Stimulated activated naive B cell treated with anti-CD40 and anti-IgM and Interleukin-4, amounts not matched to agents 10 μg/mL and 1 μg/mL and 100 μg/mL, for 72 hours (primary cell): ENCODE data around the gene TENM3.

Source experiments
- ATAC-seq, 2 donors: fragments of 150-1000 bp; cut with Tn5 transposase; replicated peaks; 2 replicates each; pipeline ENCODE4 v1.10.0; 2021; ENCODE audit warnings: moderate library complexity in 1 of 2
- DNase-seq: peaks from one replicate; pipeline ENCODE4 v3.0.0; 2021
- H3K27ac Mint-ChIP-seq: one replicate; pipeline ENCODE4 v1.8.0; 2022; ENCODE audit warnings: mild to moderate bottlenecking, mixed read lengths
- H3K27me3 Mint-ChIP-seq, 2 donors: one replicate each; pipeline ENCODE4 v1.8.0; 2022; ENCODE audit warnings: mixed read lengths in 2 of 2
- H3K36me3 Mint-ChIP-seq, 2 donors: one replicate each; pipeline ENCODE4 v1.8.0; 2022; ENCODE audit warnings: mixed read lengths in 2 of 2, mild to moderate bottlenecking in 1 of 2
- H3K4me1 Mint-ChIP-seq, 2 donors: one replicate each; pipeline ENCODE4 v1.8.0; 2022; ENCODE audit warnings: mixed read lengths in 2 of 2, mild to moderate bottlenecking in 1 of 2
- H3K4me3 Mint-ChIP-seq, 2 donors: one replicate each; pipeline ENCODE4 v1.8.0; 2022; ENCODE audit warnings: mild to moderate bottlenecking in 2 of 2, mixed read lengths in 2 of 2, moderate library complexity in 1 of 2
- H3K9me3 Mint-ChIP-seq, 2 donors: one replicate each; pipeline ENCODE4 v1.8.0; 2022; ENCODE audit warnings: mixed read lengths in 2 of 2, mild to moderate bottlenecking in 1 of 2

Gene TENM3

GRCh38 chr4:182337366-182337765, 94.2 kb downstream of the TENM3 start:
- H3K4me1 Mint-ChIP-seq = no peaks in the 10 kb centered on the region
- H3K36me3 Mint-ChIP-seq = no peaks in the 10 kb centered on the region
- H3K4me3 Mint-ChIP-seq = no peak overlapping the region
- DNase-seq (no peak), ATAC-seq (no peak)
- H3K27ac Mint-ChIP-seq = no peak overlapping the region
- no peaks in the 10 kb centered on the region for H3K27me3 Mint-ChIP-seq
- H3K9me3 Mint-ChIP-seq = no peaks in the 10 kb centered on the region

- DNase-seq (no peak), ATAC-seq (no peak)
- H3K27ac Mint-ChIP-seq = no peak overlapping the region
- H3K9me3 Mint-ChIP-seq = no peaks in the 10 kb centered on the region
- no peaks in the 10 kb centered on the region for H3K36me3 Mint-ChIP-seq
- H3K4me1 Mint-ChIP-seq = no peaks in the 10 kb centered on the region
- H3K27me3 Mint-ChIP-seq = no peaks in the 10 kb centered on the region
- no peak overlapping the region for H3K4me3 Mint-ChIP-seq
These were observed 94.9 kb downstream of the TENM3 start for GRCh38 chr4:182338063-182338462.

DNA sequence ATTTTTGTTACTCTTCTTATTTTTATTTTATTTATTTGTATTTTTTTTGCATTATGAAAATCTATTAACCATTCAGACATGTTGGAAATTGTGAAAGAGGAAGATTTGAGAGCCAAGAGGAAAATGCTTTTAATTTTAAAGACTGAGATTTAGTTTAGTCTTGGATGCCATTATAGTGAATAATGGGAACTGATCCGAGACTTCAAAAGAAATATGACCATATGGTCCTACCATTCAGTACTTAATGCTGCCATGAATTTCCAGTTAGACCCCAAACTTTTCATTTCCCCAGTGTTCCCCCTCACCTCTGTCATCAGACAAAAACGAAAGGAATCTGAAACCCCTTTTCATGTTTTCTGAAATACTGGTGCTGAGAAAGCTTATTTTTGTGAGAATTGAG, 95.5 kb downstream of the TENM3 start:
- no peak for ATAC-seq
- no peak for DNase-seq
- Mint-ChIP-seq H3K27ac (no peak overlapping the region), H3K9me3 (no peaks in the 10 kb centered on the region), H3K36me3 (no peaks in the 10 kb centered on the region), H3K4me3 (no peak overlapping the region), H3K27me3 (no peaks in the 10 kb centered on the region), H3K4me1 (no peaks in the 10 kb centered on the region)

GRCh38 chr4:182339221-182339641, 96.0 kb downstream of the TENM3 start:
- Mint-ChIP-seq H3K27ac (no peak overlapping the region), H3K4me1 (no peaks in the 10 kb centered on the region), H3K27me3 (no peaks in the 10 kb centered on the region), H3K4me3 (no peak overlapping the region), H3K36me3 (no peaks in the 10 kb centered on the region), H3K9me3 (no peaks in the 10 kb centered on the region)
- DNase-seq (no peak), ATAC-seq (no peak)

- Mint-ChIP-seq H3K27me3 (peaks cover 5 to 6% of the 10 kb centered on the region in 2 donors), H3K4me1 (no peaks in the 10 kb centered on the region), H3K36me3 (no peaks in the 10 kb centered on the region), H3K4me3 (no peak overlapping the region), H3K27ac (no peak overlapping the region), H3K9me3 (no peaks in the 10 kb centered on the region)
- DNase-seq (no peak), ATAC-seq (no peak)
These were observed 100.3 kb downstream of the TENM3 start for GRCh38 chr4:182343453-182343852.

DNA sequence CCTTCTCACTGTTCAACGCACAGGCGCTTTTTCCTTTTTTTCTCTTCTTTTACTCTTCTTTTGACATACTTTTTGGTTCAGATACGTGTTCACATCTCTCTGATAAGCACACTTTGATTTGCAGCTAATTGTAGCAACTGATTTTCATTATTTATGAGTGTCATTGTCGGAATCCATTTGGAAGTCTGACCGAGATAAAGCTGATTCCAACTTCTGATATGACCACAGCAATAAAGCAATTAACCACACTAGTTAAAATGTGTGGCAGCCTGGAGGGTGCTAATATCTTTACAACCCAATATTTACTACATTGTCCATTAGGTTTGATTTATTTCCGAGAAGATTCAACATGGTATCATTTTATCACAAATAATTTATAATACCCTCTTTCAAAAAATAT, 101.8 kb downstream of the TENM3 start:
- H3K9me3 Mint-ChIP-seq = no peaks in the 10 kb centered on the region
- no peak for DNase-seq
- H3K36me3 Mint-ChIP-seq = no peaks in the 10 kb centered on the region
- H3K27me3 Mint-ChIP-seq = peaks cover 5 to 6% of the 10 kb centered on the region in 2 donors
- H3K4me1 Mint-ChIP-seq = no peaks in the 10 kb centered on the region
- H3K4me3 Mint-ChIP-seq = no peak overlapping the region
- ATAC-seq = no peak
- H3K27ac Mint-ChIP-seq = no peak overlapping the region

DNA sequence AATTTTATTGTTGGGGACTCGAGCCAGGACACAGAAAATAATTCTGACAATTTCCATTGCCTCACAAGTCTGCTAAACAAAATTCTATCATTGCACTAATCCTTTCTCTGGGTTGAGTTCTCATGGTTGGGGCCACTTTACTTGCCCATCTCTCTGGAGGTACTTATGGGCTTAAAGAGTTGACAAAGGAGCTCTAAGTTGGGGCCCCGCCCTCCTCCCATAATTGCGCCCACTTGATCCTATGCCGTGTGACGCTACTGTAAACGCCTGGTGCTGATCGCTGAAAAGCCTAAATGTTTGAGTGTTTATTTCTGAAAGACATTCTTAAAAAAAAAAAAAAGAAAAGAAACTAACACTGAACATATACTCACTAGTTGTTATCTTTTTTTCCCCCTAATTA, 103.0 kb downstream of the TENM3 start:
- DNase-seq (no peak), ATAC-seq (no peak)
- no peaks in the 10 kb centered on the region for H3K4me1 Mint-ChIP-seq
- no peaks in the 10 kb centered on the region for H3K9me3 Mint-ChIP-seq
- H3K4me3 Mint-ChIP-seq = no peak overlapping the region
- peaks cover 5 to 6% of the 10 kb centered on the region in 2 donors for H3K27me3 Mint-ChIP-seq
- no peak overlapping the region for H3K27ac Mint-ChIP-seq
- H3K36me3 Mint-ChIP-seq = no peaks in the 10 kb centered on the region

GRCh38 chr4:182346675-182347375, 103.6 kb downstream of the TENM3 start:
- Mint-ChIP-seq H3K4me3 (no peak overlapping the region), H3K9me3 (no peaks in the 10 kb centered on the region), H3K4me1 (no peaks in the 10 kb centered on the region), H3K27ac (no peak overlapping the region), H3K36me3 (no peaks in the 10 kb centered on the region), H3K27me3 (peaks cover 5 to 6% of the 10 kb centered on the region in 2 donors)
- ATAC-seq (no peak), DNase-seq (no peak)

- DNase-seq (no peak), ATAC-seq (no peak)
- no peak overlapping the region for H3K4me3 Mint-ChIP-seq
- peaks cover 5 to 6% of the 10 kb centered on the region in 2 donors for H3K27me3 Mint-ChIP-seq
- H3K4me1 Mint-ChIP-seq = no peaks in the 10 kb centered on the region
- no peaks in the 10 kb centered on the region for H3K36me3 Mint-ChIP-seq
- no peaks in the 10 kb centered on the region for H3K9me3 Mint-ChIP-seq
- H3K27ac Mint-ChIP-seq = no peak overlapping the region
These were observed 105.7 kb downstream of the TENM3 start for GRCh38 chr4:182348779-182349326.

DNA sequence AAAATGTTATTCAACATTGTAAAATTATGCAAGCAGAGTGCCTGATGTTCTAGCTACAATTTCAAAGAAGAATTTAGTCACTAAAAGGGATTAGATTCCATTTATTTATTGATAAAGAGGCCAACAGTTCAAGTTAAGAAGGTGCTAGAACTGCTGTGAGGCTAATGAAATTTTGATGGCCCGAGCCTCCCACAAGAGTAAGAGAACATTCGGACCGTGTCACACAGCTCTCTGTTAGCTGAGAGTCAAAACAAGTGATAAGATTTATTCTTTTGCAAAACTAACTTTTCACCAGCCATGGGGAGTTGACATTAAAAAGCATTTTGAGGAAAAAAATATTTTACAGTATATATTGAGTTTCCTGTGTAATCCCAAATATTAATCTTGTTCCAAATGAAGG, 106.8 kb downstream of the TENM3 start:
- ATAC-seq (no peak), DNase-seq (no peak)
- Mint-ChIP-seq H3K4me1 (no peaks in the 10 kb centered on the region), H3K27me3 (peaks cover 5 to 6% of the 10 kb centered on the region in 2 donors), H3K4me3 (no peak overlapping the region), H3K36me3 (no peaks in the 10 kb centered on the region), H3K9me3 (no peaks in the 10 kb centered on the region), H3K27ac (no peak overlapping the region)

DNA sequence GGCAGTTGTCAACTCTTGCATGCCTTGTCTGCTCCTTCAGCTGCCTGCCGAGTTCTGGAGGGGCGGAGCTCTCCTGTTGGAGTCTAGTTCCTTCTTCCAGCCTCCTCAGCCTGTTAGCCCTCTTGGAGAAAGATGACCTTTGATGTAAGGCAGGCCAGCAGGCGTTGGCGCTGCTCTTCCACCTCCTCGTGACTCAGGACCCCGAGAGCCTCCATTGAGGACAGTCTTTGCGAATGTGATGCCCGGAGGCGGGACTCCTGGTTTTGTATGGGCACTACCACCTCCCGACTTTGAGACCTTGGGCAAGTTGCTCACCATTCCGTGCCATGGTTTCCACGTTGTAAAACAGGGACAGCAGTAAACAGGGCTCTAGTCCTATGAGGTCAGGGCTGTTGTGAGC, 108.3 kb downstream of the TENM3 start:
- H3K27ac Mint-ChIP-seq = no peak overlapping the region
- H3K27me3 Mint-ChIP-seq = peaks cover 5 to 6% of the 10 kb centered on the region in 2 donors
- H3K9me3 Mint-ChIP-seq = peaks cover 4 to 5% of the 10 kb centered on the region in 2 donors
- no peaks in the 10 kb centered on the region for H3K4me1 Mint-ChIP-seq
- no peak overlapping the region for H3K4me3 Mint-ChIP-seq
- ATAC-seq = no peak
- H3K36me3 Mint-ChIP-seq = no peaks in the 10 kb centered on the region
- no peak for DNase-seq

DNA sequence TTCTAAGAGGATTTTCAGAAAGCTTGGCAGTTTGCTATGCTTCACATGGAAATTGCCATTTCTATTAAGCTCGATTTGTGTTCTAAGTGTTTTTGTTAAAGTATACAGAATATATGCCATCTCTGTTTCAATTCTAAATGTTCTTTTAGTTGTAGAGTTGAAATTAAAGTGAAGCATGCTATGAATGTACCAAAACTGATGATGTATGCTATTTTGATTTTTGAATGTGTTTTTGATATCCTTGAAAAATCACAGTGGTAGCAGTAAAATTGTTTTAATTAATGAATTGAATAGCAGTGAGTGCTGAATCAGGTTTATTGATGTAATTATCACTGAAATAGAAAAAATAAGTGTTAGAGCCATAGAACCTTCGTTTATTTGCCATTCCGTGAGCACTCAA, 110.9 kb downstream of the TENM3 start:
- H3K4me1 Mint-ChIP-seq = no peaks in the 10 kb centered on the region
- no peak overlapping the region for H3K4me3 Mint-ChIP-seq
- ATAC-seq (no peak), DNase-seq (no peak)
- no peaks in the 10 kb centered on the region for H3K27me3 Mint-ChIP-seq
- no peaks in the 10 kb centered on the region for H3K36me3 Mint-ChIP-seq
- peaks cover 4 to 6% of the 10 kb centered on the region in 2 donors for H3K9me3 Mint-ChIP-seq
- no peak overlapping the region for H3K27ac Mint-ChIP-seq

DNA sequence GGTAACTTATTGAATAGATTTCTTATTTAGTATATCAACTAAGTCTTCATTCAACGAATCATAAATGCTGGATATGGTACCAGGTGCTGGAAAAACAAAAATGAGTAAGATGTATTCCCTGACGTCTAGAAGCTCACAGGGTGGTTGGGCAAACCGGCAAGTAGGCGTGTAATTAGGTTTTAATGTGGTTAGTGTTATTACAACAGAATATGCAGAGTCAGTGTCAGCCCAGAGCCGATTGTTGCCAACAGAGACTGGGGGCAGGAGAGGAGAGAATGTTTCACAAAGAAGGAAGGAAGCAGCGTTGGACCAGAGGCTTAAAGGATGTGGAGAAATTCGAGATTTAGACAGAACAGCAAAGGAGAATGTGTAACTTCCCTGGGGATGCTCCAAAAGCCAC, 111.7 kb downstream of the TENM3 start:
- Mint-ChIP-seq H3K4me1 (no peaks in the 10 kb centered on the region), H3K4me3 (no peak overlapping the region)
- ATAC-seq = no peak

DNA sequence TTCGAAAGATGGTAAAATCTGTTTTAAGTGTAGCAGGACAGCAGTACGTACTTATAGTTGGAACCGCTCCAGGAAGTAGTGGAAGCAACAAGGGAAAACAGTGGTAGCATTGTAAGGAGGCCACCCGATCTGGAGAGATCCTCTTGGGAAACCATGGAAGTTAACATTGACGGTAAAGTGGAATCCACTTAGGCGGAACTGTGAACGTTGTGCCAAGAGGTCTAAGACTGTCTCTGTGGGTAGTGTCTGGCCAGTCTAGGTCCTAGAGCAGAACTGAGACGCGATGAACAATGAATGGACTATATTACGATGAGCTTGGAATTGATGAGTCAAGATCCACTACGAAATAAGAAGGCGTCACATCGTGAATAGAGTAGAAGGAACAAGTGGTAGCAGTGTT, 124.0 kb downstream of the TENM3 start:
- H3K27ac Mint-ChIP-seq = no peak overlapping the region
- no peak for ATAC-seq
- H3K27me3 Mint-ChIP-seq = peaks cover 4 to 14% of the 10 kb centered on the region in 2 donors
- peaks cover 0 to 5% of the 10 kb centered on the region in 2 donors for H3K9me3 Mint-ChIP-seq
- no peak for DNase-seq
- no peaks in the 10 kb centered on the region for H3K36me3 Mint-ChIP-seq
- H3K4me1 Mint-ChIP-seq = no peaks in the 10 kb centered on the region
- H3K4me3 Mint-ChIP-seq = no peak overlapping the region

More for the DNA sequence above, 111.7 kb downstream of the TENM3 start:
- DNase-seq = no peak
- Mint-ChIP-seq H3K27ac (no peak overlapping the region), H3K36me3 (peaks cover 0 to 1% of the 10 kb centered on the region in 2 donors), H3K27me3 (no peaks in the 10 kb centered on the region), H3K9me3 (peaks cover 7 to 9% of the 10 kb centered on the region in 2 donors)

DNA sequence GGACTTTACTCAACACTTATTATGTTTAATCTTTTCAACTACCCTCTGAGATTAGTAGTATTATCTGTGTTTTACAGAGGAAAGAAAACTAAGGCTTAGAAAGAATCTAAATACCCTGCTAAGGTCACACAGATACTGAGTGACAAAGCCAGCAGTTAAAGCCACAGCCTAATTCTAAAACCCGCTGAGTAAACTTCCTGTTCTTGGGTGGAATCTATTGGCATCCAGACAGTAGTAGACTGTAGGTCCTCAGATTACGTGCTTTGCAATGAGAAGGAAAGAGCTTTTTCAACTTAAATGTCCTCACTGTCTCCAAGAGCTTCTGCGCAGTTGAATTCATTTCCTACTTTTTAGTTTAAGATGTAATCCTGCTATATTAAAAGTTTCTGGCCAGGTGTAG, 126.0 kb downstream of the TENM3 start:
- no peak for DNase-seq

More for the DNA sequence above, 126.0 kb downstream of the TENM3 start:
- Mint-ChIP-seq H3K9me3 (peaks cover 0 to 5% of the 10 kb centered on the region in 2 donors), H3K36me3 (no peaks in the 10 kb centered on the region), H3K27me3 (peaks cover 4 to 14% of the 10 kb centered on the region in 2 donors), H3K4me3 (no peak overlapping the region), H3K27ac (no peak overlapping the region), H3K4me1 (no peaks in the 10 kb centered on the region)
- ATAC-seq = no peak
